GM18502 (cell line): Measurements from ENCODE around the gene RERE.
"Not testable (repeated sequence)": the region's sequence is repeated elsewhere in the genome, so short reads cannot be mapped to it uniquely, and the experiment has no call there.

ENCODE experiments used
- ATAC-seq: cut with Tn5 transposase; IDR thresholded peaks from one replicate; pipeline ENCODE4 v1.9.1; 2021; ENCODE audit warnings: mild to moderate bottlenecking; ENCODE audit not compliant: unreplicated experiment, poor library complexity

RERE gene

DNA sequence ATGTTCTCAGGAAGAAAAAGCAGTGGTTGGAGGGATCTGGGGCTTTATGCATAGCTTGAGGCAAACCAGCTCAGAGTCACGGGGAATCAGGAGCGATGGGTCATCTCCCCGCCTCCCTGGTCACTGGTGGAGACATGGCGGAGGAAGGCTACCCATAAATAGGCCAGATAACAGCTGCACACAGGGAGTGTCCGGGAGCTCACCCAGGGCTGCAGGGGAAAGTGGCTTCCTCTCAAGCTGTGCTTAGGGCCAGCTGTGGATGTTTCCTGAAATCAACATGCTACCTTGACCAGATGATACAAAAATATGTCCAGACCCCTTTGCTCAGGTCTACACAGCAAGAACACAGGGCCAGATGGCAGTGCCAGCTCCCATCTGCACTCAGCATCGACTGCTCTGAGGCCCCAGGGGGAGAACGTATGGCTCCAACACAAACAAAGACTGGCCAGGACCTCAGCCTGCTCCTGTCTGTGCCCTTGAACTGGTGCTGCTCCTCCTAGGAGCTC is 27.1 kb upstream of the RERE start:
- no peak for ATAC-seq

- ATAC-seq, result no peak
Measured at GRCh38 chr1:8841395-8841794, 24.0 kb upstream of the RERE start.

GRCh38 chr1:8839990-8840389 is 22.6 kb upstream of the RERE start:
- ATAC-seq, result no peak

- ATAC-seq, result no peak
Measured at GRCh38 chr1:8835941-8836643, 18.7 kb upstream of the RERE start.

GRCh38 chr1:8831340-8831739 is 13.9 kb upstream of the RERE start:
- ATAC-seq, result no peak

GRCh38 chr1:8830732-8831131 is 13.3 kb upstream of the RERE start:
- not testable (repeated sequence) for ATAC-seq

- ATAC-seq, result no peak
Measured at GRCh38 chr1:8825985-8826481, 8.6 kb upstream of the RERE start.

DNA sequence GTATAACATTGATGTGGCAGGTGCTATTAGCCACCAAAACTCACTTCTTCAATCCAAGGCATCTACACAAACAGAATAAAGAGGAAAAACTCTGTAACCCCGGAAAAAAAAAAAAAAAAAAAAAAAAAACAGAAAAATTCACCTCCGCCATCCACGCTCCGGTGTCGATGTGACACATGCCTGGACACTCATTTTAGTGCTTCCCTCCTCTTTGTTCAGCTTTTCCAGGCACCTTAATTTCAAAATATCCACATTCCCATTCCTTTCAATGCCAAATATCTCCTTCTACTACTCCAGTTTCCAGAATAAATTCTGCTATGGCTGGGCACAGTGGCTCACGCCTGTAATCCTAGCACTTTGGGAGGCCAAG is 5.8 kb upstream of the RERE start:
- ATAC-seq, result no peak

- no peak for ATAC-seq
Measured at GRCh38 chr1:8822373-8823294, 5.2 kb upstream of the RERE start.

- no peak for ATAC-seq
Measured at GRCh38 chr1:8821084-8821483, 3.6 kb upstream of the RERE start.

DNA sequence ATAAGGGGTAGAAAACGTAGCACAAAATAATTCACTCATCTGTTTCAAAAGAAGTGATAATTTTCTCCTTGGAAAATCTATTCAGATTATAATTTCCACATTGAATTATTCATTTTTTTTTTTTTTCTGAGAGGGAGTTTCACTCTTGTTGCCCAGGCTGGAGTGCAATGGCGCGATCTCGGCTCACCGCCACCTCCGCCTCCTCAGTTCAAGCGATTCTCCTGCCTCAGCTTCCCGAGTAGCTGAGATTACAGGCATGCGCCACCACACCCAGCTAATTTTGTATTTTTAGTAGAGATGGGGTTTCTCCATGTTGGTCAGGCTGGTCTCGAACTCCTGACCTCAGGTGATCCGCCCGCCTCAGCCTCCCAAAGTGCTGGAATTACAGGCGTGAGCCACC is 1.3 kb upstream of the RERE start:
- ATAC-seq, result not testable (repeated sequence)

DNA sequence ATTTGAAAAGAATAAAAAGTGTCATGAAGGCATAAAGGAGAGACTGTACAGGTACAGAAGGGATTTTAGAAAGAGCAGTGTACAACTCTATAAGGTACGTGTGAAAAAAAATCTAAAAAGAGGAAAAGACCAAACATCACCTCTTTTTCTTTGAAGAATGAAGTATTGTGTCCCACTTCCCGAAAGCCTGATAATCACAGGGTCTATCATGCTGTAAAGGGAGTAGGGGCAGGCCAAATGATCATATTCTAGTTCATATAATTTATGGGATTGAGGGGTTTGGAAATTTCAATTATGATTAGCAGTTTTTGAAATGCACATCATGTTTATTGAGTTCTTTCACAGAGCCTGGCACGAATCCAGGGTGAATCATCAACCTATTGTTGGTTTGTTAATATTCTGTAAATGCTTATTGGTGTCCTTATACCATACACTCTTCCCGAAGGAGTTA is 910 bp upstream of the RERE start:
- ATAC-seq, result no peak

DNA sequence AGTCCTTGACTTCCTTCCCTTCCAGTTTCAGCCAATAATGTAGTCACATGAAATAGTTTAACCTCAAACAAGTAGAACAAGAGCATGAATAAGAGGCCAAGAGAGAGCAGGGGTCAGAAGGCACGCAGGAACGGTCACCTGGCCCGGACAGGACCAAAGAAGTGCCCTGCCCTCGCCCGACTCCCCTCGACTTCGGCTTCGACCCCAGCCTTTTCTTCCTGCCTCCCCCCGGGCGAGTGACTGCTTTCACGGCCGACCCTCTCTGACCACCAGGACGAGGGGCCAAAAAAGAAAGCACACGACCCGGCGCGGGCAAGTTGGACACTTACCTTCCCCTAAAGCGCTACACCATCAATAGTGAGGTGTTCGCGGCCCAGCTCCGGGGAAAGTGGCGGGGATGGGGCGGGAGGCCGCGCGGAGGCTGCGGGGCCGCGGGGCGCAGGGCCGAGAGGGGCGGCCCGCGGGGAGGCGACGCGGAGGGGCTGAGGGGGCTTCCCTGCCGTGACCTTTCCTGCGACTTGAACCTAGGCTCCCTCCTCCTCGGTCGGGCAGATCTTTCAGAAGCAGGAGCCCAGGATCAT is 519 bp downstream of the RERE start:
- ATAC-seq, result no peak

DNA sequence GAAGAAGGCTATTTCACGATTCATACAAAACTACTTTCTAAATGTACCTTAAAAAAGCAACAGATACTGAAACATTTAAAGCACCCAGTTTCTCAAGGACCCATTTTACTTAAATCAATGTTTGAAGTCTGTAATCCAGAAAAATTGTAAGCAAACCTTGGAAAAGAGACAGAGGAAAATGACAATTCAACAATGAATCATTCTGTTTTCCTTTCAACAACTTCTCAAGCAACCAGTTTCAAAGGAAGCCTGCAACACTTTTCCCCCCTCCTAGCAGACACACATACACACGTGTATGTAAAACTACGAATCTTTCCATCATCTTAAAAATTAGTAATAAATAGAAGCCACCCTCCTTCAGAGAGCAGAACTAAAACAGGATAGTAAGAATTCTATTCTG is 1.2 kb downstream of the RERE start:
- ATAC-seq, result no peak

DNA sequence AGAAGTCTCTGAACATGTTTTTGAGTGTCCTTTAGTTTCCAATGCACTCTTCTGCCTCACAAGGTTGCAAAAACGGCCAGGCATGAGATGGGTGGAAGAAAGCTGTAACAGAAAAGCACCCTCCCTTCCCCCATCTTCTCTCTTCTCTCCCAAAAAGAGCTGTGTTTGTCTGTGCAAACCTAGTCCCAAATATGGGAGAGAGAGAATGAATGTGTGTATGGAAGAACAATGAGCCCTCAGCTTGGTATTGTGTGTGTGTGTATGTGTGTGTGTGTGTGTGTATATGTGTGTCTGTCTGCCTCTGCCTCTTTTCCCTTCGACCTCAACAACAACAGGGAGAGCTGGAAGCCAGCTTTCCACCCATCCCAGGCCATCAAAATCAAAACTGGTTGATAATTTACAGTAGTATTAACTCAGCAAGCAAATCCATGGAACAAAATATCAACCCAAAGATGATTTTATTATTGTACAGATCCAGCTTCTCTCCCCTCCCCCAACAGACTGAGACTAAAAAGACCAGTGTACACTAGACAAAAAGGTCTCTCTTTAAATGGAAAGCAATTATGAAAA is 1.8 kb downstream of the RERE start:
- no peak for ATAC-seq

GRCh38 chr1:8814865-8815264 is 2.6 kb downstream of the RERE start:
- no peak for ATAC-seq

DNA sequence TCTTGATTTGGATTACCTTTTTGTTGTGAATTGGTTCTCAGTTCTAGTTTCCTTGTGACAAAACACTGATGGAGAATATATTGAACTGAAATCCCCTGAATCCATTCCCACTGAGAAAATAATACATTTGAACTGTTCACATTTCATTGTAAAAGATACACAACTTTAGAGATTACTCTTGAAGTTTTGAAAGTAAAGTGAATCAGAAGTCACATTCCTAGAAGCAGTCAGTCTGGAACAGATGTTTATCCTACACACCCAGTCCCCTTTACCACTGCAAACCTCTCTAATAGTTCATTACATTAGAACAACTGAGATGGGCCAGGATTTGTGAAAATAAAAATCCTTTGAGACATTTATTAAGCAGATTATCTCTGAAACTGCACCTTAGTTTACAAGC is 3.4 kb downstream of the RERE start:
- no peak for ATAC-seq

DNA sequence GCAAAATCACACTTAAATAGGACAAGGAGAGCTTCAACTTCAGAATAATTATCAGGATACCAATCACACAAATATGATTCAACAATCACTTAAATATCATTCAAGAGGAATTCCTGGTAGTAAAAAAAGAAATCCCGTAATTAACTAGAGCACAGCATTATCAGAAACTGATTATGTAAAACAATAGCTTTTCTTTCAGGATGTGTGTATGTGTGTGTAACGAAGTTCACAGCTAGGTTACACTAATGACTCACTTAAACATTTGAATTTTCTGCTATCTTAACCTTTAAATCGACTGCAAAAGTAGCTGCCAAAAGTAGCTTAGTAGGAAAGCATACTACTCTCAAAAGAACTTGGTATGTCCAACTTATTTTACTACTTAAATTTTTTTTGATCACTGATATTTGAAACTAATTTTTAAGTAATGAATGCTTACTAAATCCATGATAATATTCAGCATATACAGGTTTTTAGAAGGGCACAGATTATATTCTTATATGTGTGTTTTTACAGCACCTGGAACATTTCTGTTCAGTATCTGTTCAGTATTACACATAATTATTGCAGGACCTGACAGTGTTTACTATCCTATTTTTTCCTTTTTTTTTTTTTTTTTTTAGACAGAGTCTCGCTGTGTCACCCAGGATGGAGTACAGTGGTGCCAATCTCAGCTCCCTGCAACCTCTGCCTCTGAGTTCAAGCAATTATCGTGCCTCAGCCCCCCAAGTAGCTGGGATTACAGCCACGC is 4.2 kb downstream of the RERE start:
- ATAC-seq, result no peak

DNA sequence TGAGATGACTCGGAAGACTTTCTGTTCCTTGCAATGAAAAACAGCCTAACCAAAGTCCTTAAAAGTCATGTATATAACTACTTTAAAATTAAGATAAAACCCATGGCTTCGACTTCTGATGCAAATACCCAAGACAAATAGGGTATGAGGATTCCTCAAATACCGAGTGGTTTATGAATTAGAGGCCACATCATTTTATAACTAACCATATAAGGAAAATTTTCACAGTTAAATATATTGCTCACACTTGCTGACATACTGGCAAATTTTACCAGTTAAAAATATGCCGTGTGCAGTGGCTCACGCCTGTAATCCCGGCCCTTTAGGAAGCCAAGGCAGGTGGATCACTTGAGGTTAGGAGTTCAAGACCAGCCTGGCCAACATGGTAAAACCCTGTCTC is 5.4 kb downstream of the RERE start:
- no peak for ATAC-seq

DNA sequence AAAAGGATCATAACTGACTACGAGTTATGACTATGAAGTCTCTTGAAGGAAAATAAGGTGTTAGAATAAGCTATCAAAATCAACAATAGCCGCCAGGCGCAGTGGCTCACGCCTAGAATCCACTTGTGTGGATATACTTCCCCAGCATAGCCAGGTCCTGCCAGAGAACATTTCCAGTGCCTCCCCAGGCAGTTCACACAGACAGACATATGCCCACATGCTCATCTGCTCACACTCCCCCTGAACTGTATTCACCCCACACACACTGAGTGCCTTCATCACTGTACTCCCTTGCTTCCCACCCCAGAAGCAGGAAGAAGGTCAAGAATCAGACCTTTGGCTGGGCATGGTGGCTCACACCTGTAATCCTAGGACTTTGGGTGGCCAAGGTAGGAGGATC is 6.5 kb downstream of the RERE start:
- no peak for ATAC-seq
